Measurements from ENCODE around the gene RALGPS2.

RALGPS2 gene

GRCh38 chr1:178688244-178688643, 36.8 kb upstream of the RALGPS2 start:
- Histone ChIP-seq H3K9ac (ENCODE audit: insufficient read length) (no peak overlapping the region), H3K36me3 (ENCODE audit: insufficient read depth, low read length) (no peaks in the 10 kb centered on the region), H3K9me3 (ENCODE audit: low read depth, low read length) (no peaks in the 10 kb centered on the region), H3K27ac (no peak overlapping the region), H3K4me3 (no peak overlapping the region)
- TF ChIP-seq POLR2AphosphoS5 (IDR thresholded peaks at IDR 0.05; ENCODE audit: borderline replicate concordance, low read depth, low read length): no peak
- no peak for TF ChIP-seq EZH2 (IDR thresholded peaks at IDR 0.05)
- TF ChIP-seq FOXP2 (optimal IDR thresholded peaks at IDR 0.05; ENCODE audit: control extremely low read depth, extremely low read length, insufficient read depth): no peak
- no peak for DNase-seq (ENCODE audit: low read depth, low spot score)

GRCh38 chr1:178689769-178690168, 35.3 kb upstream of the RALGPS2 start:
- TF ChIP-seq FOXP2 (optimal IDR thresholded peaks at IDR 0.05; ENCODE audit: control extremely low read depth, extremely low read length, insufficient read depth) (no peak), POLR2AphosphoS5 (IDR thresholded peaks at IDR 0.05; ENCODE audit: borderline replicate concordance, low read depth, low read length) (no peak), EZH2 (IDR thresholded peaks at IDR 0.05) (no peak)
- H3K9ac ChIP-seq (ENCODE audit: insufficient read length): no peak overlapping the region
- no peak overlapping the region for H3K27ac ChIP-seq
- no peaks in the 10 kb centered on the region for H3K36me3 ChIP-seq (ENCODE audit: insufficient read depth, low read length)
- no peaks in the 10 kb centered on the region for H3K9me3 ChIP-seq (ENCODE audit: low read depth, low read length)
- H3K4me3 ChIP-seq: no peak overlapping the region
- no peak for DNase-seq (ENCODE audit: low read depth, low spot score)

GRCh38 chr1:178690496-178690895, 34.5 kb upstream of the RALGPS2 start:
- Histone ChIP-seq H3K9me3 (ENCODE audit: low read depth, low read length) (no peaks in the 10 kb centered on the region), H3K36me3 (ENCODE audit: insufficient read depth, low read length) (no peaks in the 10 kb centered on the region), H3K27ac (no peak overlapping the region), H3K9ac (ENCODE audit: insufficient read length) (no peak overlapping the region), H3K4me3 (no peak overlapping the region)
- no peak for TF ChIP-seq EZH2 (IDR thresholded peaks at IDR 0.05)
- TF ChIP-seq POLR2AphosphoS5 (IDR thresholded peaks at IDR 0.05; ENCODE audit: borderline replicate concordance, low read depth, low read length): no peak
- no peak for TF ChIP-seq FOXP2 (optimal IDR thresholded peaks at IDR 0.05; ENCODE audit: control extremely low read depth, extremely low read length, insufficient read depth)
- no peak for DNase-seq (ENCODE audit: low read depth, low spot score)

GRCh38 chr1:178692564-178693327, 32.3 kb upstream of the RALGPS2 start:
- no peaks in the 10 kb centered on the region for H3K9me3 ChIP-seq (ENCODE audit: low read depth, low read length)
- no peak overlapping the region for H3K4me3 ChIP-seq
- no peak for TF ChIP-seq EZH2 (IDR thresholded peaks at IDR 0.05)
- no peak for TF ChIP-seq POLR2AphosphoS5 (IDR thresholded peaks at IDR 0.05; ENCODE audit: borderline replicate concordance, low read depth, low read length)
- no peak for TF ChIP-seq FOXP2 (optimal IDR thresholded peaks at IDR 0.05; ENCODE audit: control extremely low read depth, extremely low read length, insufficient read depth)
- no peak overlapping the region for H3K27ac ChIP-seq
- no peak for DNase-seq (ENCODE audit: low read depth, low spot score)
- no peak overlapping the region for H3K9ac ChIP-seq (ENCODE audit: insufficient read length)
- no peaks in the 10 kb centered on the region for H3K36me3 ChIP-seq (ENCODE audit: insufficient read depth, low read length)

GRCh38 chr1:178693366-178693765, 31.7 kb upstream of the RALGPS2 start:
- Histone ChIP-seq H3K36me3 (ENCODE audit: insufficient read depth, low read length) (no peaks in the 10 kb centered on the region), H3K9me3 (ENCODE audit: low read depth, low read length) (no peaks in the 10 kb centered on the region), H3K9ac (ENCODE audit: insufficient read length) (no peak overlapping the region), H3K4me3 (no peak overlapping the region), H3K27ac (no peak overlapping the region)
- no peak for TF ChIP-seq POLR2AphosphoS5 (IDR thresholded peaks at IDR 0.05; ENCODE audit: borderline replicate concordance, low read depth, low read length)
- no peak for TF ChIP-seq EZH2 (IDR thresholded peaks at IDR 0.05)
- TF ChIP-seq FOXP2 (optimal IDR thresholded peaks at IDR 0.05; ENCODE audit: control extremely low read depth, extremely low read length, insufficient read depth): no peak
- DNase-seq (ENCODE audit: low read depth, low spot score): no peak

GRCh38 chr1:178694923-178695525, 30.0 kb upstream of the RALGPS2 start:
- H3K4me3 ChIP-seq: no peak overlapping the region
- no peak overlapping the region for H3K27ac ChIP-seq
- no peaks in the 10 kb centered on the region for H3K9me3 ChIP-seq (ENCODE audit: low read depth, low read length)
- H3K9ac ChIP-seq (ENCODE audit: insufficient read length): no peak overlapping the region
- TF ChIP-seq POLR2AphosphoS5 (IDR thresholded peaks at IDR 0.05; ENCODE audit: borderline replicate concordance, low read depth, low read length) (no peak), EZH2 (IDR thresholded peaks at IDR 0.05) (no peak)
- H3K36me3 ChIP-seq (ENCODE audit: insufficient read depth, low read length): no peaks in the 10 kb centered on the region
- no peak for DNase-seq (ENCODE audit: low read depth, low spot score)

GRCh38 chr1:178702146-178702545, 22.9 kb upstream of the RALGPS2 start:
- Histone ChIP-seq H3K36me3 (ENCODE audit: insufficient read depth, low read length) (no peaks in the 10 kb centered on the region), H3K9me3 (ENCODE audit: low read depth, low read length) (no peaks in the 10 kb centered on the region), H3K27ac (no peak overlapping the region), H3K9ac (ENCODE audit: insufficient read length) (peak overlapping the region; percentile 49), H3K4me3 (peak overlapping the region; percentile 41)
- TF ChIP-seq EZH2 (IDR thresholded peaks at IDR 0.05): no peak
- TF ChIP-seq FOXP2 (optimal IDR thresholded peaks at IDR 0.05; ENCODE audit: control extremely low read depth, extremely low read length, insufficient read depth): no peak
- TF ChIP-seq POLR2AphosphoS5 (IDR thresholded peaks at IDR 0.05; ENCODE audit: borderline replicate concordance, low read depth, low read length): no peak
- no peak for DNase-seq (ENCODE audit: low read depth, low spot score)

- no peak overlapping the region for H3K9ac ChIP-seq (ENCODE audit: insufficient read length)
- no peak overlapping the region for H3K4me3 ChIP-seq
- DNase-seq (ENCODE audit: low read depth, low spot score): no peak
- H3K27ac ChIP-seq: no peak overlapping the region
- H3K36me3 ChIP-seq (ENCODE audit: insufficient read depth, low read length): no peaks in the 10 kb centered on the region
- H3K9me3 ChIP-seq (ENCODE audit: low read depth, low read length): no peaks in the 10 kb centered on the region
- no peak for TF ChIP-seq FOXP2 (optimal IDR thresholded peaks at IDR 0.05; ENCODE audit: control extremely low read depth, extremely low read length, insufficient read depth)
- no peak for TF ChIP-seq EZH2 (IDR thresholded peaks at IDR 0.05)
- TF ChIP-seq POLR2AphosphoS5 (IDR thresholded peaks at IDR 0.05; ENCODE audit: borderline replicate concordance, low read depth, low read length): no peak
These were observed 20.2 kb upstream of the RALGPS2 start for GRCh38 chr1:178704833-178705232.

Data from SK-N-MC (cell line).